SK-N-SH treated with all-trans-retinoic acid at 6 μM for 48 hours (cell line): ENCODE results near the gene PGLYRP2.

Experiments
- ATAC-seq: fragments of 200-7000 bp; cut with Tn5 transposase; 3 replicates; pipeline ENCODE4 v1.9.1; 2020; ENCODE audit warnings: mild to moderate bottlenecking, moderate library complexity
- ARNTL ChIP-seq: fragments of 450-650 bp; formaldehyde crosslinking; IDR thresholded peaks from 2 replicates; pipeline ENCODE4 v1.5.0; 2020; ENCODE audit warnings: low read depth, mild to moderate bottlenecking, moderate library complexity, borderline replicate concordance
- BACH2 ChIP-seq: fragments of 250-450 bp; sonication (Bioruptor Pico); IDR thresholded peaks from 2 replicates; pipeline ENCODE4 v1.9.0; 2021; ENCODE audit warnings: mild to moderate bottlenecking, borderline replicate concordance
- CSDC2 ChIP-seq: fragments of 250-450 bp; sonication (Bioruptor Pico); IDR thresholded peaks from 2 replicates; pipeline ENCODE4 v1.5.0; 2020; ENCODE audit warnings: mild to moderate bottlenecking, moderate library complexity
- ESRRG ChIP-seq: fragments of 250-450 bp; sonication (Bioruptor Pico); IDR thresholded peaks from 2 replicates; pipeline ENCODE4 v1.6.1; 2021; ENCODE audit warnings: mild to moderate bottlenecking
- ISL1 ChIP-seq: fragments of 250-450 bp; sonication (Bioruptor Pico); IDR thresholded peaks from 2 replicates; pipeline ENCODE4 v2.1.2; 2022; ENCODE audit warnings: mild to moderate bottlenecking, moderate library complexity
- OSR1 ChIP-seq: fragments of 250-450 bp; sonication (Bioruptor Pico); IDR thresholded peaks from 2 replicates; pipeline ENCODE4 v1.8.0; 2022; ENCODE audit warnings: moderate library complexity, mild to moderate bottlenecking, inconsistent platforms
- PPARA ChIP-seq: fragments of 250-450 bp; sonication (Bioruptor Pico); IDR thresholded peaks from 2 replicates; pipeline ENCODE4 v1.5.0; 2020; ENCODE audit warnings: mild to moderate bottlenecking, borderline replicate concordance
- RARB ChIP-seq: fragments of 250-450 bp; sonication (Bioruptor Pico); IDR thresholded peaks from 2 replicates; pipeline ENCODE4 v1.8.0; 2021; ENCODE audit warnings: mild to moderate bottlenecking, moderate library complexity
- SNAI2 ChIP-seq: fragments of 250-450 bp; sonication (Bioruptor Pico); IDR thresholded peaks from 2 replicates; pipeline ENCODE4 v1.5.0; 2020; ENCODE audit warnings: mild to moderate bottlenecking, moderate library complexity
- TCF4 ChIP-seq: fragments of 250-450 bp; sonication (Bioruptor Pico); IDR thresholded peaks from 2 replicates; pipeline ENCODE4 v1.8.0; 2021; ENCODE audit warnings: mild to moderate bottlenecking, moderate library complexity, borderline replicate concordance
- TOX ChIP-seq: fragments of 250-450 bp; sonication (Bioruptor Pico); IDR thresholded peaks from 2 replicates; pipeline ENCODE4 v1.8.0; 2021; ENCODE audit warnings: mild to moderate bottlenecking, moderate library complexity, borderline replicate concordance
- ZC3H10 ChIP-seq: fragments of 250-450 bp; sonication (Bioruptor Pico); IDR thresholded peaks from 2 replicates; pipeline ENCODE4 v1.5.1; 2021; ENCODE audit warnings: mild to moderate bottlenecking, moderate library complexity
- ZFP3 ChIP-seq: fragments of 250-450 bp; sonication (Bioruptor Pico); IDR thresholded peaks from 2 replicates; pipeline ENCODE4 v1.5.0; 2020; ENCODE audit warnings: mild to moderate bottlenecking, moderate library complexity
- ZFP30 ChIP-seq: fragments of 450-650 bp; formaldehyde crosslinking; IDR thresholded peaks from 2 replicates; pipeline ENCODE4 v1.5.0; 2022; ENCODE audit warnings: mild to moderate bottlenecking, moderate library complexity
- ZNF565 ChIP-seq: fragments of 450-650 bp; formaldehyde crosslinking; conservative IDR thresholded peaks from 2 replicates; pipeline ENCODE4 v1.5.0; 2020; ENCODE audit warnings: low read depth, mild to moderate bottlenecking, moderate library complexity
- ZNF70 ChIP-seq: fragments of 450-650 bp; formaldehyde crosslinking; IDR thresholded peaks from 2 replicates; pipeline ENCODE4 v1.5.0; 2020; ENCODE audit warnings: mild to moderate bottlenecking, moderate library complexity
- ZNF8 ChIP-seq: fragments of 450-650 bp; formaldehyde crosslinking; IDR thresholded peaks from 2 replicates; pipeline ENCODE4 v1.5.0; 2020; ENCODE audit warnings: mild to moderate bottlenecking, moderate library complexity
- TF ChIP-seq, protein P1 (sequence below): fragments of 250-450 bp; sonication (Bioruptor Pico); IDR thresholded peaks from 2 replicates; pipeline ENCODE4 v1.5.1; 2021; ENCODE audit warnings: mild to moderate bottlenecking, moderate library complexity
- TF ChIP-seq, protein P2 (sequence below): fragments of 250-450 bp; sonication (Bioruptor Pico); IDR thresholded peaks from 2 replicates; pipeline ENCODE4 v1.5.1; 2020; ENCODE audit warnings: low read depth, mild to moderate bottlenecking, moderate library complexity
- TF ChIP-seq, protein P3 (sequence below): fragments of 250-450 bp; sonication (Bioruptor Pico); IDR thresholded peaks from 2 replicates; pipeline ENCODE4 v1.5.0; 2020; ENCODE audit warnings: mild to moderate bottlenecking, moderate library complexity
- TF ChIP-seq, protein P4 (sequence below): fragments of 250-450 bp; sonication (Bioruptor Pico); IDR thresholded peaks from 2 replicates; pipeline ENCODE4 v1.8.0; 2021; ENCODE audit warnings: low read depth, mild to moderate bottlenecking, moderate library complexity, borderline replicate concordance

The PGLYRP2 gene

DNA sequence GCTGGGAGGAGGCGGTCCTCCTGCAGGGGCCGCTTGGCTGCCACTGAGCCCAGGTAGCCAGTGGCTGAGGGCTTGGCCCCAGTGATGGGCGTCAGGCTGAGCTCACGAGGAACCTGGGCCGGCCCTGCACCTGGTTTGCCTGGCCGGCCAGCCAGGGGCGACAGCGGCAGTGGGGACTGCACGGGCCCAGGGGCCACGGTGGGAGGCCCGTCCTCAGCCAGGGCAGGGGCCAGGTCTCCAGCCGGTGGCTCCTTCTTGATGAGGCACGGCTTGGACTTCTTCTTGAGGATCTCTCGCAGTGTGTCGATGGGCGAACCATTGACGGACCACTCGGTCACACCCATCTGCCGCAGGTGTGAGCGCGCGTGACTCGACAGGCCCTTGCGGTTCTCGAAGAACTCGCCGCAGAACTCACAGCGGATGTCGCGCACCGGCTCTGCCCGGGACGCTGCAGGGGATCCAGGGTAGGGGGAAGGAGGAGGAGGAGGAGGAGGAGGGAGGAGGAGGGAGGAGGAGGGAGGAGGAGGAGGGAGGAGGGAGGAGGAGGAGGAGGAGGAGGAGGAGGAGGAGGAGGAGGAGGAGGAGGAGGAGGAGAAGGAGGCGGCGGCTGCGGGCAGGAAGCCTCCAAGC is 53.9 kb downstream of the PGLYRP2 start:
- TF ChIP-seq ZNF565 (CRISPR knock-in tag) (no peak), SNAI2 (CRISPR knock-in tag) (no peak), CSDC2 (CRISPR knock-in tag) (no peak), ZFP30 (no peak), ZNF8 (CRISPR knock-in tag) (no peak), ESRRG (CRISPR knock-in tag) (no peak), BACH2 (CRISPR knock-in tag) (no peak)
- ATAC-seq: no peak

DNA sequence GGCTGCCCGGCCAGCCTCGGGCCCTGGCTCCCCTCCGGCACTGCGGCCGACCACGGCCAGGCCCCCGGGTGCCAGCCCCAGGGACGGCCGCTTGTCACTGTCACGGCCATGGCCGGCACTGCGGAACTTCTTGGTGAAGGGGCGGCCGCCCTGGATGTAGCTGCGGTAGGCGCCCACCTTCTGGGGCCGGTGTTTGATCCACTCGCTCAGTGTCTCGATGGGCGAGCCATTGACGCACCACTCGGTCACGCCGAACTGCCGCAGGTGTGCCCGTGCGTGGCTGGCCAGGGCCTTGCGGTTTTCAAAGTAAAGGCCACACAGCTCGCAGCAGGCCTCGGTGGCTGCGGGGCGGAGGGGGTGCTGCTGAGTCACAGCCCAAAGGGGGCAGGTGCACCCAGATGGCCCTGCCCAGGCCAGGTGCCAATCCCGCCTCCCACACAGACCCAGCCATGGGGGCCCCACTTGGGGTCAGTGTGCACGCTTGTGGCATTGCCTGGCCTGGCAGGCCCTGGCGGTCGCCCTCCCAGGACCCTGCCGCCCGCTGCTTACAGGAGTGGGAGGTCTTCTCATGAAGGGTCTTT is 54.5 kb downstream of the PGLYRP2 start:
- TF ChIP-seq SNAI2 (CRISPR knock-in tag) (no peak), TCF4 (no peak), CSDC2 (CRISPR knock-in tag) (no peak)
- no peak for ATAC-seq

DNA sequence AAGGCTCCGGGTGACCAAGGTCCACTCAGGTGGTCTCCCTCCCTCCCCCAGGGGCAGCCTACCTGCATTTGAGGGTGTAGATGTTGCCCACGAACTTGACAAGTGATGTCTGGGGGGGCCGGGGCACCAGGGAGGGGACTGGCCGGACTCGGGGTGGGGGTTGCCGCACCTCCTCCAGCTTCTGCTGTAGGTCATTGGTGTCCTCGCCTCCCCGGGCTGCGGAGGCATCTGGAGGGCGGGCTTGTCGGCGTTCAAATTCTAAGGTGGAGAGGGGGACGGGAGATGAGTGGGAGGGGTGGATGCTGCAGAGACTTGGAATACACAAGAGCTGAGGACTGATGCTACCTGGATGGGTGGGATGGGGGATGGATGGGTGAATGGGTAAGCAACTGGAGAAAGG is 55.2 kb downstream of the PGLYRP2 start:
- TF ChIP-seq OSR1: no peak
- TF ChIP-seq PPARA (CRISPR knock-in tag): no peak
- TF ChIP-seq, protein P1, sequence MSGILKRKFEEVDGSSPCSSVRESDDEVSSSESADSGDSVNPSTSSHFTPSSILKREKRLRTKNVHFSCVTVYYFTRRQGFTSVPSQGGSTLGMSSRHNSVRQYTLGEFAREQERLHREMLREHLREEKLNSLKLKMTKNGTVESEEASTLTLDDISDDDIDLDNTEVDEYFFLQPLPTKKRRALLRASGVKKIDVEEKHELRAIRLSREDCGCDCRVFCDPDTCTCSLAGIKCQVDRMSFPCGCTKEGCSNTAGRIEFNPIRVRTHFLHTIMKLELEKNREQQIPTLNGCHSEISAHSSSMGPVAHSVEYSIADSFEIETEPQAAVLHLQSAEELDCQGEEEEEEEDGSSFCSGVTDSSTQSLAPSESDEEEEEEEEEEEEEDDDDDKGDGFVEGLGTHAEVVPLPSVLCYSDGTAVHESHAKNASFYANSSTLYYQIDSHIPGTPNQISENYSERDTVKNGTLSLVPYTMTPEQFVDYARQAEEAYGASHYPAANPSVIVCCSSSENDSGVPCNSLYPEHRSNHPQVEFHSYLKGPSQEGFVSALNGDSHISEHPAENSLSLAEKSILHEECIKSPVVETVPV (CRISPR knock-in tag): no peak
- TF ChIP-seq, protein P2, sequence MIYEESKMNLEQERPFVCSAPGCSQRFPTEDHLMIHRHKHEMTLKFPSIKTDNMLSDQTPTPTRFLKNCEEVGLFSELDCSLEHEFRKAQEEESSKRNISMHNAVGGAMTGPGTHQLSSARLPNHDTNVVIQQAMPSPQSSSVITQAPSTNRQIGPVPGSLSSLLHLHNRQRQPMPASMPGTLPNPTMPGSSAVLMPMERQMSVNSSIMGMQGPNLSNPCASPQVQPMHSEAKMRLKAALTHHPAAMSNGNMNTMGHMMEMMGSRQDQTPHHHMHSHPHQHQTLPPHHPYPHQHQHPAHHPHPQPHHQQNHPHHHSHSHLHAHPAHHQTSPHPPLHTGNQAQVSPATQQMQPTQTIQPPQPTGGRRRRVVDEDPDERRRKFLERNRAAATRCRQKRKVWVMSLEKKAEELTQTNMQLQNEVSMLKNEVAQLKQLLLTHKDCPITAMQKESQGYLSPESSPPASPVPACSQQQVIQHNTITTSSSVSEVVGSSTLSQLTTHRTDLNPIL (CRISPR knock-in tag): no peak
- TF ChIP-seq ZFP3 (CRISPR knock-in tag): no peak
- TF ChIP-seq RARB (CRISPR knock-in tag): no peak
- TF ChIP-seq SNAI2 (CRISPR knock-in tag): no peak
- no peak for TF ChIP-seq TOX
- TF ChIP-seq ZC3H10 (CRISPR knock-in tag): no peak
- TF ChIP-seq, all 23 proteins: peak for 0

DNA sequence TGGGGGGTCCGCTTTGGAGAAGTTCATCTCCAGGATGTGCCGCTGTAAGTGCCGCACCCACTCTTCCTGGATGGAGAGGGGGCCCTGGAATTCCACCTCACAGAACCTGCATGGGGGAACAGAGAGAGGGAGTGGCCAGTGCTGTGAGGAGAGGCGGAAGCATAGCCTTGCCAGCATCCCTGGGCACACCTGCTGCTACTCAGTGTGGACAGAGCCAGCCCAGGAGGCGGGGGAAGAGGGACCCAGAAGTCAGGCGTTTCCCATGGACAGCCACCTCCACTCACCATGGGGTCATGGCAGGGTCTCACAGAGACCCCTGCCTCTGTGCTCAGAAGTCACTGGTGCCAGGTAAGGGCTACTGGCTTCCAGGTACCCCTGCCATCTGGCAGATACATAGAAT is 56.2 kb downstream of the PGLYRP2 start:
- TF ChIP-seq ARNTL (CRISPR knock-in tag) (no peak), TOX (no peak), ISL1 (CRISPR knock-in tag) (no peak), TCF4 (no peak)
- no peak for ATAC-seq

More for the DNA sequence above, 55.2 kb downstream of the PGLYRP2 start:
- ATAC-seq: no peak

DNA sequence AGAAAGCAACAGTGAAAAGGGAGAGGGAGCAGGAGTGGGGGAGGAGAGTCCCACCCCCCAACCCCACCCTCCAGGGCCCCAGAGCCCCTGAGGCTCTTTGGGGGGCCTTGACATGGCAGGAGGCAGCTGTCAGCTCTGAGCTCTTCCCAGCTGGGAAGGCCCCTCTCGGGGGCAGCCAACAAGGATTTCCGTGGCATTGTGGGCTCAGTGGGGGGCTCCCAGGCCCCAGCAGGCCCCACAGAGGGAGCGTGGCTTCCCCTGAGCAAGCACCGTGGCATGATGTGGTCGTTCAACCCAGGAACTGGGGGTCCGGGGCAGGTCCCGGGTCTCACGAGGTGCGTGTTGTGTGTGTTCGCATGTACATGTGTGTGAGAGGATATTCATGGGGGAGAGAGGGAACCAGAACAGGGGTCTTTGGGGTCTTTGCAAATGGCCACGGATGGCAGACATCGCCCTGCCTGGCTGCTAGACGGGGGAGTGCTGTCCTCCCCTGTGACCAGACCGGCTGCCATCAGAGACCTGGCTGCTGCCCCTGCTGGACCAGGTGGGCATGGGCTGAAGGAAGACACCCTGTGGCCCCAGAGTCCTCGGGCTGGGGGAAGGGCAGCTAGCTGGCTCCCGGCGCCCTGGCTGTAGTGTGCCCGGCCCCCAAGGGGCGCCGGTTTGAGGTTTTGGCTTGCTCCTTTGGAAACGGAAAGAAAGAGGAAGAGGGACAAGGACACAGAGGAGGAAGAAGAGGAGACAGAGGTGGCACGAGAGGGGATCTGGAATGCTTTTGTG is 56.8 kb downstream of the PGLYRP2 start:
- TF ChIP-seq, protein P1 (CRISPR knock-in tag): no peak
- TF ChIP-seq SNAI2 (CRISPR knock-in tag): no peak
- TF ChIP-seq ZNF70 (CRISPR knock-in tag): no peak
- TF ChIP-seq ZNF8 (CRISPR knock-in tag): no peak

DNA sequence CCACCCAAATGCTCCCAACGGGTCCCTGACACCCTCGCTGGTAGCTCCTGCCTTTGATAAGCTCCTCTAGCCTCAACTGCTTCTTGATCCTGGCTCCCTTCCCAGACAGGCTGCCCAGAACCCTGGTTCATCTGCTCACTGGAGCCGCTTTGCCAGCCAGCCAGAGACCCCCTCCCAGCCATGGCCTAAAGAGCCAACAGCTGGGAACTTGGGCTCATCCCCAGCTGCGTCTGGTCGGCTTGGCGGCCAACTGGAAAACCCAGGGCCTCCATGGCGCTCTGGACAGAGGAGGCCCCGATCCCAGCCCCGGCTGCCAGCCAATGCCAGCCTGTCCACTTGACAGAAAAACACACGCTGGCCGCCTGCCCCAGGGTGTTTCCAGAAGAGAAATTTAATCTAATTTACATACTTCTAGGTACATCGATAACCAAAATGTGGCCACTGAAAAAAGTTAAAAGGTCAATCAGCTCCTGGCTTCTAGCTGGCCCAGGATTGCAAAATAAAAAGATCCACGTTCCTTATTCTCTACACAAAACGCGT is 57.5 kb downstream of the PGLYRP2 start:
- TF ChIP-seq, protein P3, sequence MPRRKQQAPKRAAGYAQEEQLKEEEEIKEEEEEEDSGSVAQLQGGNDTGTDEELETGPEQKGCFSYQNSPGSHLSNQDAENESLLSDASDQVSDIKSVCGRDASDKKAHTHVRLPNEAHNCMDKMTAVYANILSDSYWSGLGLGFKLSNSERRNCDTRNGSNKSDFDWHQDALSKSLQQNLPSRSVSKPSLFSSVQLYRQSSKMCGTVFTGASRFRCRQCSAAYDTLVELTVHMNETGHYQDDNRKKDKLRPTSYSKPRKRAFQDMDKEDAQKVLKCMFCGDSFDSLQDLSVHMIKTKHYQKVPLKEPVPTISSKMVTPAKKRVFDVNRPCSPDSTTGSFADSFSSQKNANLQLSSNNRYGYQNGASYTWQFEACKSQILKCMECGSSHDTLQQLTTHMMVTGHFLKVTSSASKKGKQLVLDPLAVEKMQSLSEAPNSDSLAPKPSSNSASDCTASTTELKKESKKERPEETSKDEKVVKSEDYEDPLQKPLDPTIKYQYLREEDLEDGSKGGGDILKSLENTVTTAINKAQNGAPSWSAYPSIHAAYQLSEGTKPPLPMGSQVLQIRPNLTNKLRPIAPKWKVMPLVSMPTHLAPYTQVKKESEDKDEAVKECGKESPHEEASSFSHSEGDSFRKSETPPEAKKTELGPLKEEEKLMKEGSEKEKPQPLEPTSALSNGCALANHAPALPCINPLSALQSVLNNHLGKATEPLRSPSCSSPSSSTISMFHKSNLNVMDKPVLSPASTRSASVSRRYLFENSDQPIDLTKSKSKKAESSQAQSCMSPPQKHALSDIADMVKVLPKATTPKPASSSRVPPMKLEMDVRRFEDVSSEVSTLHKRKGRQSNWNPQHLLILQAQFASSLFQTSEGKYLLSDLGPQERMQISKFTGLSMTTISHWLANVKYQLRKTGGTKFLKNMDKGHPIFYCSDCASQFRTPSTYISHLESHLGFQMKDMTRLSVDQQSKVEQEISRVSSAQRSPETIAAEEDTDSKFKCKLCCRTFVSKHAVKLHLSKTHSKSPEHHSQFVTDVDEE (CRISPR knock-in tag): peak; percentile 54; the same call in 1 of the 2 replicates
- TF ChIP-seq RARB (CRISPR knock-in tag) (no peak), ZNF70 (CRISPR knock-in tag) (no peak)
- TF ChIP-seq, protein P2 (CRISPR knock-in tag): no peak
- TF ChIP-seq, protein P4, sequence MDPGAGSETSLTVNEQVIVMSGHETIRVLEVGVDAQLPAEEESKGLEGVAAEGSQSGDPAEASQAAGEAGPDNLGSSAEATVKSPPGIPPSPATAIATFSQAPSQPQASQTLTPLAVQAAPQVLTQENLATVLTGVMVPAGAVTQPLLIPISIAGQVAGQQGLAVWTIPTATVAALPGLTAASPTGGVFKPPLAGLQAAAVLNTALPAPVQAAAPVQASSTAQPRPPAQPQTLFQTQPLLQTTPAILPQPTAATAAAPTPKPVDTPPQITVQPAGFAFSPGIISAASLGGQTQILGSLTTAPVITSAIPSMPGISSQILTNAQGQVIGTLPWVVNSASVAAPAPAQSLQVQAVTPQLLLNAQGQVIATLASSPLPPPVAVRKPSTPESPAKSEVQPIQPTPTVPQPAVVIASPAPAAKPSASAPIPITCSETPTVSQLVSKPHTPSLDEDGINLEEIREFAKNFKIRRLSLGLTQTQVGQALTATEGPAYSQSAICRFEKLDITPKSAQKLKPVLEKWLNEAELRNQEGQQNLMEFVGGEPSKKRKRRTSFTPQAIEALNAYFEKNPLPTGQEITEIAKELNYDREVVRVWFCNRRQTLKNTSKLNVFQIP (CRISPR knock-in tag): no peak
- no peak for ATAC-seq

More for the DNA sequence above, 56.8 kb downstream of the PGLYRP2 start:
- ATAC-seq: no peak
